HG03159 (cell line): ENCODE results near the gene N4BP3.
A peak's percentile ranks its signal among the peaks of the same experiment; 100 is the strongest.
"Not testable (repeated sequence)": the region's sequence is repeated elsewhere in the genome, so short reads cannot be mapped to it uniquely, and the experiment has no call there.

Experiments
- ATAC-seq: cut with Tn5 transposase; IDR thresholded peaks from one replicate; pipeline ENCODE4 v1.9.1; 2021; ENCODE audit warnings: mild to moderate bottlenecking, moderate library complexity; ENCODE audit not compliant: unreplicated experiment

N4BP3 gene

DNA sequence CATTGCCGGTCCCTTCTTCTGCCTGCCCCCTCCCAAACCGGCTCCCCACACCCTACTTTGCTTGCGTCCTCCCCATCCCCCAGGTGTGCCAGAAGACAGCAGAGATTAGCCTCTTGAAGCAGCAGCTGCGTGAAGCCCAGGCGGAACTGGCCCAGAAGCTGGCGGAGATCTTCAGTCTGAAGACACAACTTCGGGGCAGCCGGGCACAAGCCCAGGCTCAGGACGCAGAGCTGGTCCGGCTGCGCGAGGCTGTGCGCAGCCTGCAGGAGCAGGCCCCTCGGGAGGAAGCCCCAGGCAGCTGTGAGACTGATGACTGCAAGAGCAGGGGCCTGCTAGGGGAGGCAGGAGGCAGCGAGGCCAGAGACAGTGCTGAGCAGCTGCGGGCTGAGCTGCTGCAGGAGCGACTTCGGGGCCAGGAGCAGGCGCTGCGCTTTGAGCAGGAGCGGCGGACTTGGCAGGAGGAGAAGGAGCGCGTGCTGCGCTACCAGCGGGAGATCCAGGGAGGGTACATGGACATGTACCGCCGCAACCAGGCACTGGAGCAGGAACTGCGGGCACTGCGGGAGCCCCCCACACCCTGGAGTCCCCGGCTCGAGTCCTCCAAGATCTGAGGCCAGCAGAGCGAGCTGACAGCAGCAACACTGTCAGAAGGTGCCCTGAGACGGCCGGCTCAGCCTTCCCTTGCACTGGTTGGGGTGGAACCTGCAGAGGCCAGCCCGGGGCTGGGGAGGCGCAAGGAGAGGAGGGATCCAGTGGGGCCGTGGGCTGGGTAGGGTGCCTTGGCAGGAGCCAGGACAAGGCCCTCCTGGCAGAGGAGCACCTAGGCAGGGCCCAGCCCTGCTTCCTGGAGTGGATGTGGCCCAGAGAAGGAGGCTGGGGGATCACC, 8.3 kb downstream of the N4BP3 start:
- ATAC-seq, result peak; percentile 0

DNA sequence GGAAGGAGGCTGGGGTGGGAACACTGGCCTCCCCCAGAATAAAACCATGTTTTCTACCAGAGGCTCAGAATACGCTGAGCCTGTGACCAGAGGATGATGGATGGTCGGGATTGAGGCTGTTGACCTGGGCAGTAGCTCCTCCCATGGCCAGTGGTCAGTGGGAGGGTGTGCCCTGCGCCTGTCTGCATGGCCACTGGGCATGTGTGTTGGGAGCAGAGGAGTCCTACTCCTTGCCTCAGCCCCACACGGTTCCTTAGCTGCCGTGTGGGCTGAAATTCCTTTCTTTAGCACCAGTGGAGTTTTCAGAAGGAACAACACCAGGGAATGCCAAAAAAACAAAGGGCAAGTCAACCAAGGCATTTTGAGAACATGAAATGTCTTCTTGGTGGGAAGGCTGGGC, 9.0 kb downstream of the N4BP3 start:
- ATAC-seq, result no peak

DNA sequence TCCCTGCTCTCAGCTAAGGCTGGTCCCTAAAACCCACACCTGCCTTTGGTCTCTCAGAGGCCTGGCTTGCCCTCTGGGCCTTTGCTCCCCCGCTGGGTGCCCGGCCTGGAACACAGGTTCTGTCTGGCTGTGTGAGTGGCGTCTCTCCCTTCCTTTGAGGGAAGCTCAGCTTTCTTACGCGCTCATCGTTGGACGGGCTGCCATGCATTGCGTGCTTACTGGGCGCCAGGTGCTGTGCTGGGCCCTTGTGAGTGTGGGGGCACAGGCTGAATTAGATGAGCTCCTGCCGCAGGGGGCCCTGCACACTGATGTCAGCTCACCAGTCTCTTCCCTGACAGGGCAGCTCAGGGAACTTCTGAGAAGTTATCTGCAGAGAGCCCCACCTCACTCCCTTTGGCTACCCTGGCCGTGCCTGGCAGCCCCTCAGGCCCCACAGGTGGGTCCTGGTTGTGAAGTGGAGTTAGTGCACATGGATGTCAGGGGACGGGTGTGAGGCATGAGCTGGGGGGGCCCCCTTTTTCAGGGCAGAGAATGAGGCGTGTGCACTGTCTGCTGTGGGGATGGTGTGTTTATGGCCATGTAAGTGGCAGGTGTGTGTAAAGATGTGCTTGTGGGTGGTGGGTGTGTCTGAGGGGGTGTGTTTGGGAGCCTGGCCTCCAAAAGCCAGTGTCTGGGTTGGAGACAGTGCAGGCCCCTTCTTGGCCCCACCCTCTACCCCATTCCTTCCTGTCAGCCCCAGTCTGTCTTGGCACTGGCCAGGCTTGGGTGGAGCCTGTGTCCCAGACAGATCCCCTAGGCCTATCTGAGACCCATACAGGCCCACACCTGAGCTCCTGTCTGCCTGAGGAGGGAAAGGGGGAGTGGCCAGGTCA, 10.0 kb downstream of the N4BP3 start:
- ATAC-seq, result no peak

DNA sequence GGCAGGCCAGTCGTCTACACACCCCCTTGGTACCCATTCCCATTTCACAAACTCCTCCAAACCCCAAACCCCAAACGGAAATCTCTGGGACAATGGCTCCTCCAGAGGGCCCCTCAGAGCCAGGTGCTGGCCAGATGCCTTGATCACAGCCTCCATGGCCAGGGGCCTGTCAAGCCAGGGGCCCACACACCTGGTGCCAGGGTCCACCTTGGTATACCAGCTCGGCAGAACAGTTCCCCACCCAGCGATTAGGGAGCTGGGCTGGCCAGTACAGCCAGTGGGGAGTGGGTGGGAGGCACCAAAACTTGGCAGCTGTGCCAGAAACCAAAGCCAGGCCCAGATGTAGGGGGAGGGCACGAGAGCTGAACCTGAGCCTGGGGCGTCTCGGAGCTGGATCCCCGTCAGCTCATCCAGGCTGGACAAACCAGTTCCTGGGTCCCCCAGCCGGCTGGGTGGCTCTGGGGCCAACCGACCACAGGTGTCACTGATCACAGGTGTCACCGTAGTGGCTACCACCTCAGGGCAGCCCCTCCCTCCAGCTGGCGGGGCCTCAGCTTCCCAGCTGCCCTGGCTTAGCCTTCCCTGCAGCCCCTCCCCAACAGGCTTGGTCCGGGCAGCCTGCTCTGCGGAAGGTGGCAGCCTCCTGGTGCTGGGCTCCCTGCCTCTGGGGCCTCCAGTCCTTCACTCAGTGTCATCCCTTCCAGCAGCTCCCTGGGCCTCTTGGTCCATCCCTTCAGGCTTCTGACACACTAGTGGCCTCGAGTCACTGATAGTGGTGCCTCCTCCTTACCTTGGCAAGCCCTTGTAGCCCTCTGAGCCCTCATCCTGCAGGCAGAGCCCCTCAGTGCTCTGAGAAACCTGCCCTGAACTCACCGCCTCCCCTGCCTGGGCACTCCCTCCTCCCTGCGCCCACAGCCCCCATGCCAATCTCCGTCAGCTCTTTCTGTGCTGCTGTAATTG, 10.9 kb downstream of the N4BP3 start:
- ATAC-seq, result no peak

DNA sequence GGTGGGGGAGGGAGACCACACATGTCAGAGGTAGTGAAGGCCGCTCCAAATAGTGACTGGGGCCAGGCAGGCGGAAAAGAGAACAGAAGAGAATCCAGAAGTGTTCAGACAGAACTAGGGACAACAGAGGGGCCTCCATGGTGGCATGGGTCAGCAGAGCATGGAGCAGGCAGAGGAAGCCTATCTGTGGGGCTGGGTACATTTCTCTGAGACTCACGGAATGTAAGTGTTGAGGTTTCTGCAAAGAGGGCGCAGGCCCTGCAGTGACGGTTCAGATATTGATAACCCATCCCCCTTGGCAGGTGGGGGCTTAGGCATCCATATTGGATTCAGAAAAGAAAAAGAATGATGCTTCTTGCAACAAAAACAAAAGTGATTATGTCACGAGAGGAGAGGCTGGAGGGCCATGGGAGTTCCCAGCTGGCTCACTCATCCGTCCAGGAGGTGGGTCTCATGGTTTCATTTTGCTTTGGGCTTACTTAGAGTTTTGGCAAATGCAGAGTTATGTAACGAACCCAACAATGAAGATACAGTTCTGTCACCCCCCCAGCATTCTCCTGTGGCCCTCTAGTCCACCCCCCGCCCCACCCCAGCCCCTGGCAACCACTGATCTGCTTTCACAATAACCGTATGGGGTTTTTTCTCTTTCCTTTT, 12.0 kb downstream of the N4BP3 start:
- no peak for ATAC-seq

DNA sequence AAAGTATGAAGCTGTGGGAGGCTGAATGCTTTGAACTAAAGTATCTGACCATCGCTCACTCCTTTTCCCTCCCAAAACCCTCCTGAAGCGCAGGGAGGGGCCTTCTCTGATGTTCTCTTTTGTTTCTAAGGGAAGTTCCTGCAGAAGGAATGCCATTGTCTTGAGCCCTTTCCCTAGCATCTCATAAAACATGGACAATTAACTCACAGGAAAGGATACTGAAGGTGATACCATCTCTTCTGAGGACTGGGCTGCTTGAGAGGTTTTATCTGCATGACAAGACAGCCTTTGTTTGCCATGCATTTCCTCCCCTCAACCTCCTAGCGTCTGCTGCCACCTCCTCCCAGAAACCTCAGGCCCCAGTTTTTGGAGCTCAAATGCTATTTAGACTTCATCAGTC, 13.2 kb downstream of the N4BP3 start:
- ATAC-seq, result no peak

DNA sequence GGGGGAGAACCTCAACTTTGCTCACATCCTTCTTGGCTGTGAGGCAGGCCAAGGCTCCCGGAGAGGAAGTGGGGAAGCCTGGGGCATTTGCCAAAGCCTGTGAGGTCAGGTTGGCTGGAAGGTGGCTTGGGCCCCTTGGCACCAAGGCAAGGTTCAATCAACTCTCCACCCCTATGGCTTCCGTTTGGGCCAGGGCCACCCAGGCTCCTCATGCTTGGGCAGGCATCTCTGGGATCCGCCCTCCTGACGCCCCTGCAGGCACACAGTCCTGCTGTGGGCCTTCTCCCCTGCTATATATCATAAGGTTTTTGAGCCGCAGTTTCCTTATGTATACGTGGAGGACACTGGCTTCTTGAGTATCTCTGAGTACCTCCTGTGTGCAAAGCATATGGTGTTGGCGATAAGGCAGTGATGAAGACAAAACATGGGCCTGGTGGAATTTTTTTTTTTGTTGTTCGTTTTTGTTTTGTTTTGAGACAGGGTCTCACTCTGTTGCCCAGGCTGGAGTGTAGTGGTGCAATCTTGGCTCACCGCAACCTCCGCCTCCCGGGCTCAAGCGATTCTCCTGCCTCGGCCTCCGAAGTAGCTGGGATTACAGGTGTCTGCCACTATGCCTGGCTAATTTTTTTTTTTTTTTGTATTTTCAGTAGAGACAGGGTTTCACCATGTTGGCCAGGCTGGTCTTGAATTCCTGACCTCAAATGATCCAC, 14.1 kb downstream of the N4BP3 start:
- ATAC-seq, result not testable (repeated sequence)

DNA sequence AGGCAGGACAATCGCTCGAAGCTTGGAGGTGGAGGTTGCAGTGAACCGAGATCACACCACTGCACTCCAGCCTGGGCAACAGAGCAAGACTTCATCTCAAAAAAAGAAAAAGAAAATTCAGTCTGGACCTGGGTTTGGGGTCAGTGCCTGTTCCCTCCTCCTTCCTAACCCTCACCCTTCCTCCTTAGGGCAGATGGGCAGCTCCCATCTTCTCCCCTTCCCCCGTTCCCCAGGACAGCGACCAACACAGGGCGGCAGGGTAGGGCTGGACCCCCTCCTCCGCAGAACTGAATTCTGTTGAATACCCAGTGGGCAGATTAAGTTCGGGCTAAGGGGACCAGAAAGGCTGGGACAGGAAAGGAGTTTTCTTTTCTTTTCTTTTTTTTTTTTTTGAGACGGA, 16.0 kb downstream of the N4BP3 start:
- ATAC-seq, result no peak

DNA sequence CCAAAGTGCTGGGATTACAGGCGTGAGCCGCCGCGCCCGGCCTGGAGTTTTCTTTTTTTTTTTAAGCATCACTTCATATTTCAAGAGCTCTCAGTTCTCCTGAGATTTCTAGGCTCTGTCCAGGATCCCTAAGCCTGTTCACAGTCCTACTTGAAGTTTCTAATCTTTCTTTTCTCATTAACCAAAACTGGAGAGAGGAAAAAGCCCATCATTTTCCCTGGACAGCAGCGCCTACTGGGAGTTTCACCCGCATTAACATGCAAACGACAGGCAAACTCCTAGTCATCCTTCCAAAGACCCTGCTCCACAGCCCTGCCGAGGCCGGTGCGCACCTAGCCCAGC, 16.9 kb downstream of the N4BP3 start:
- not testable (repeated sequence) for ATAC-seq

DNA sequence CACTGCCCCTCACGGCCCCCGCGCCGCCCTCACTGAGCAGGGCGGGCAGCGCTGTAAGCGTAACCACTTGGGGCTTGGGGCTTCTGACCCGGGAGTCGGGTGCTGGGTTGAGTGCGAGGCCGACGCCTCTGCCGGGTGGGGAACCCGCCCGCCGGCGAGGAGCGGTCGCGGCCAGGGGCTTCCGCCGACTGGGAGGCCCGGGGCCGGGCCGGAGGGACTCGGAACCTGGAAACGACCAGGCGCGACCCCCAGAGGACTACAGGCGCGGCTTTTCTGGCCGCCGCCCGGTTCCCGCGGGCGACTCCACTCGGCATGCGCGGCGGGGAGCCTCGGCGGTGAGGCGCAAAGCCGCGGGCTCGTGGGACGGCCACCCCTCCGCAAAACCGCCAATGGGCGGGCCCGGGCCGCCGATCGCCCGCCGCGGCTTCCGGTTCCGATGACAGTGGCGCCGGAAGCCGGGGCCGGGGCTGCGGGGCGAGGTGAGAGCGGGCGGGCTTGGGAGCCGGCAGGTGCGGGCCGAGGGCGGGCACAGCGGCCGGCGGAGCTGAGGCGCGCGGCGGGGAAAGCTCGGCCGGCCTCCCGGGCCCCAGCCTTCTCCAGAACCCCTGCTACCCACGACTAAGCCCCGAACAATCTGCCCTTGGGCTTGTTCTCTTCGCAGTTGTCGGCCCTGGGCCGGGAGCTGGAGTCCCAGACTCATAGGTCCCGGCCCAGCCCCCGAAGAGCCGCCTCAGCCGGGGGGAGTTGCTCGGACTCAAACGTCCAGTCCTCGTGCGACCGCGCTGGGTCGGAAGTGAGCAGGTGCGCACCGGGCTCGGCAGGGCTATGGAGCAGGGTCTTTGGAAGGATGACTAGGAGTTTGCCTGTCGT, 17.5 kb downstream of the N4BP3 start, which contains the start of gene RMND5B:
RMND5B (plus strand) TSS at position 439 of the 870 bp plus-strand sequence. CDS start 7,106 bp downstream, outside the sequence.
- peak; percentile 87 for ATAC-seq

DNA sequence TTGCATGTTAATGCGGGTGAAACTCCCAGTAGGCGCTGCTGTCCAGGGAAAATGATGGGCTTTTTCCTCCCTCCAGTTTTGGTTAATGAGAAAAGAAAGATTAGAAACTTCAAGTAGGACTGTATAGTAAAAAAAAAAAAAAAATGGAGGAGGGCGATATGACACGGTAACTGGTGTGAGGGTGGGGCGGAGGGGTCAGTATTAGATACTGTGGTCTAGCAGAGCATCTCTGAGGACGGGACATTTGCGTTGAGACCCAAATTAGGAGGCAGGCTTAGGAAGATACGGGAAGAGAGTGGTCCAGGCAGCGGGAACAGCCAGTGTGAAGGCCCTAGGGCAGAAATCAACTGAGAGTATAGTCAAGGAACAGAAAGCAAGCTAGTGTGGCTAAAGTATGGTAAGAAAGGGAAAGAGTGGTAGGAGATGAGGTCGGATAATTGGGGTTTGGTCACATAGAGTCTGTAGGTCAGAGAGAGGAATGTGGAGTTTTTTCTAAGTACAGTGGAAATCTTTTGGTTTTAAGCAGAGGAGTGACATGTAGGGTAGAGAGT, 18.2 kb downstream of the N4BP3 start:
- ATAC-seq, result no peak

DNA sequence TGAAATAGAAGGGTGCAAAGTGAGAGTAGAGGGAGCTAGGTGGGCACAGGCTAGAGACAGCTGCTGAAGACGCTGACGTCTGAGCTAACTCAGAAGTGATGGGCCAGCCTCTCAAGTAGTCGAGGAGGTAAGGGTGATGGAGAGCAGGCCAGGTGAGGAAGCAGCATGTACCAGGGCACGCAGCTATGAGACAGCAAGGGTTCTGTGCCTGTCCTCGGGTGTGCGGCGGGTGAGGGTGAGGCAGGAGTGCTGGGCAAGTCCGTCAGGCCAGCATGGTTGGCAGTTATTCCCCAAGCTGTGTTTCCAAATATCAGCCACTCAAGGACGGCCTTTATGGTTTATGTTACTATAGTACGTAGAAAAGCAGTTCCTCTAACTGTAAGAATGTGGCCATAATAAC, 23.7 kb downstream of the N4BP3 start:
- no peak for ATAC-seq

DNA sequence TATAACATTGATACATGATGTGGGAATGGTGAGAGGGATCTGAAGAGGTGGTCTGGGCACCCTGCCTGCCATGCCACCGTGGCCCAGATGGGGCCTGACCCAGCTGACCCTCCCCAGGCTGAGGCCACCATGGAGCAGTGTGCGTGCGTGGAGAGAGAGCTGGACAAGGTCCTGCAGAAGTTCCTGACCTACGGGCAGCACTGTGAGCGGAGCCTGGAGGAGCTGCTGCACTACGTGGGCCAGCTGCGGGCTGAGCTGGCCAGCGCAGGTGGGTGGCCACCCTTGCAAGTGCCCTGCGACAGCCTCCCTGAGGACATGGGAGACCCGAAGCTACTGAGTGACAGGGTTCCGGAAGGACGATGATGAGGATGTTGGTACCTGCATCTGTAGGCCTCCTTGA, 24.7 kb downstream of the N4BP3 start:
- ATAC-seq, result no peak

DNA sequence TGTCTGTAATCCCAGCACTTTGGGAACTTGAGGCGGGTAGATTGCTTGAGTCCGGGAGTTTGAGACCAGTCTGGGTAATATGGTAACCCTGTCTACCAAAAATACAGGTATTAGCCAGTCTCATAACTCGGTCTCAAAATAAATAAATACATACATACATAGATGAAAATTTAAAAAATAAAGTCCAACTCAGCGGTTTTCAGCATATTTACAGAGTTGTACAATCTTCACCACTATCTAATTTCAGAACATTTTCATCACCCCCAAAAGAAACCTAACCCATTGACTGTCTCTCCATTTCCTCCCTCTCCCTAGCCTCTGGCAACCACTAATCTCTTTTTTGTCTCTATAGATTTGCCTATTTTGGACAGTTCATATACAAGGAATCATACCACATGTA, 28.2 kb downstream of the N4BP3 start:
- ATAC-seq, result no peak

DNA sequence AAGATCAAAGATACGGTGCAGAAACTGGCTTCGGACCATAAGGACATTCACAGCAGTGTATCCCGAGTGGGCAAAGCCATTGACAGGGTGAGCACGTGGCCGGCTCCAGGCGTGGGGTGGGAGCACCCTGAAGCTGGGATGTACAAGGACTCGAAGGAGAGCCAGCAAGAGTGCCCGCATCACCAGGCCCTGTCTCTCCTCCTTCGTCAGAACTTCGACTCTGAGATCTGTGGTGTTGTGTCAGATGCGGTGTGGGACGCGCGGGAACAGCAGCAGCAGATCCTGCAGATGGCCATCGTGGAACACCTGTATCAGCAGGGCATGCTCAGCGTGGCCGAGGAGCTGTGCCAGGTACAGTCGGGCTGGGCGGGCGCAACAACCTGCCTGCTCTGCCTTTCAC, 29.3 kb downstream of the N4BP3 start:
- no peak for ATAC-seq

DNA sequence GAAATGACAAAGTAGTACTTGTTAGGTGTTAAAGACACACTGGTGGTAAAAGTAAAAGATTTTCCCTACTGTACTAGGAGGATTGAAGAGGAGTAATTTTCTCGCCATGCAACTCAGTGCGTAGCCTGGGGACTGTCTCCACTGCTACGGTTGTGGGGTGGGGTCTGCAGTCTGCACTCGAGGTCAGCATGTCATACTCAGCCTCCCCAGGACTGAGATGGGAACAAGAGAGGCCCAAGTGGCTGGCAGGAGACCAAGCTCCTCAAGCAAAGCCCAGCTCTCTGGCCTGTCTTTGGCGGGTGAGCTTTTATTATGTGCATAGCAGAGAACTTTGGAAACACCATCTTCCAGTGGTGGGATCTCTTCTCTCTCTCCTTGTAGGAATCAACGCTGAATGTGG, 29.9 kb downstream of the N4BP3 start:
- ATAC-seq, result no peak

DNA sequence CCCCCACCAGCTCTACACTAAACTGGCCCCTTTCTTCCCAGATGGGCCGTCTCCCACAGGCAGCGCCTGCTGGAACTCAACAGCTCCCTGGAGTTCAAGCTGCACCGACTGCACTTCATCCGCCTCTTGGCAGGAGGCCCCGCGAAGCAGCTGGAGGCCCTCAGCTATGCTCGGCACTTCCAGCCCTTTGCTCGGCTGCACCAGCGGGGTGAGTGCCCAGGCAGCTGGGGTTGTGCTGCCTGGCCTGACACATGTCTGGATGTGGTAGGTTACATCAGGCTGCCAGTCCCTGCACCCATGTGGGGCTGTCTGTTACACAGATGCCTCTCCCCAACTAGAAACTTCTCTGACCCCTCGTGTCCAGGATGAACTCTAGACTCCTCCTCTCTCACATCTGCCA, 30.6 kb downstream of the N4BP3 start:
- no peak for ATAC-seq
